ENCODE measurements around the gene TRIM50.
"Not testable (repeated sequence)": the region's sequence is repeated elsewhere in the genome, so short reads cannot be mapped to it uniquely, and the experiment has no call there.

The TRIM50 gene

DNA sequence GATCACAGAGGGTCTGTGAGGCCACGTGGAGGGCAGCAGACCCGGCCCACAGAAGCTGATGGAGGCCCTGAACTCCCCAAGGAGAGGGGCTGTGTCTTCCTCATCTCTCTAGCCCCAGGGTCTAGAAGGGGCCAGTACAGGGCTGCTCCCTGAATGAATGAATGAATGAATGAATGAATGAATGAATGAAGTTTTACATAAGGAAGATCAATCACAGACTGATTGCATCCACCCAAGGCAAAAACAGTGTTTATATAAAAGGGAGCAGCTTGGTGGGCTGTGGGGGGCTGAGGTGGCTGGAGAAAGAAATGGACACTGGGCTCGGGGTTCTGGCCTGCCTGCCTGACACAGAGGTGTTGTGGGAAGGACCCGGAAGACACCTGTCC is 14.4 kb downstream of the TRIM50 start:
- DNase-seq (ENCODE audit: low read depth): no peak

DNA sequence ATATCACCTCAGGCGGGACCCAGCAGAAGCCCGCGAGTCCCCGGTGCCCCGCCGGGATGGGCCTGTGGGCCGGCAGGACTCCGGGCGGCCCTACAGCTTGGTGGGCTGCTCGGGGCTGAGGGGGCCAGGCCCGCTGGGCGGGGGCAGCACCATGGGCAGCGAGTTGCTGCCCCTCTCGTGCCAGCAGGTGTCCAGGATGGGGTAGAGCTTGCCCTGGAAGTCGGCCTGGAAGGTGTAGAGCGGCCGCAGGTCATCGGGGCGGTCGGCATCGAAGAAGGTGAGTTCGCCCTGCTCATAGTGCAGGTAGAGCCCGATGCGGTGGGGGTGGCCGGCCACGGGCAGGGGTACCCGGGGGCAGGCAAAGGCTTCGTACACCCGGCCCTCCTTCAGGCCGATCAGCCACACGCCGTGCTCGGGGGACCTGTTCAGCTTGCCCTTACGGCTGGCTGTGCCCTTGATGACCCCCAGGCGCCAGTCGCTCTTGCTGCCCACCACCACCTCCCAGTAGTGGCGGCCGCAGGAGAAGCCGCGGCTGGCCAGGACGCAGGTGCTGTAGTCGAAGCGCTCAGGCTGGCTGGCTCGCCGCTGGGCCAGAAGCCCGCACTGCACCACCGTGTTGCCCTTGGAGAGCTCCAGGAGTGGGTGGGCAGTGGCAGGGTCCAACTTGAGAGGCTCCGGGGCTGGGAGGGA is 14.9 kb downstream of the TRIM50 start:
- no peak for DNase-seq (ENCODE audit: low read depth)

DNA sequence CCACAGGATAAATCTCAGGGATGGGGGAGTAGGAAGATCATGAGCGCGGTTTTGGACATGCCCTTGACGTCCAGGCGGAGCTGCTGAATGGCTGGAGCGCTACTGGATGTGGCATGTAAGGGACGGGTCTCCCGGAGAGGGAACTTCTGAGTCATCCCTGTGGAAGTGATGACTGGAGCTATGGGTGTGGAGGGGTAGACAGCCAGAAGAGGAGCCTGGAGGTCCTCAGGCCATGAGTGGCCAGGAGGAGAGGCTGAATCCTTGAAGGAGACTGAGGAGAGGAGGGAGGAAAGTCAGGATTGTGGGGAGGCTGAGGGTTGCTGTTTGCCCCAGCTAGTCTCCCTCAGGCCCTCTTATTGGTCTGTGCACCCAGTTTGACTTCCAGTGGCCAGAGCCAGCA is 16.5 kb downstream of the TRIM50 start:
- not testable (repeated sequence) for DNase-seq (ENCODE audit: low read depth)

DNA sequence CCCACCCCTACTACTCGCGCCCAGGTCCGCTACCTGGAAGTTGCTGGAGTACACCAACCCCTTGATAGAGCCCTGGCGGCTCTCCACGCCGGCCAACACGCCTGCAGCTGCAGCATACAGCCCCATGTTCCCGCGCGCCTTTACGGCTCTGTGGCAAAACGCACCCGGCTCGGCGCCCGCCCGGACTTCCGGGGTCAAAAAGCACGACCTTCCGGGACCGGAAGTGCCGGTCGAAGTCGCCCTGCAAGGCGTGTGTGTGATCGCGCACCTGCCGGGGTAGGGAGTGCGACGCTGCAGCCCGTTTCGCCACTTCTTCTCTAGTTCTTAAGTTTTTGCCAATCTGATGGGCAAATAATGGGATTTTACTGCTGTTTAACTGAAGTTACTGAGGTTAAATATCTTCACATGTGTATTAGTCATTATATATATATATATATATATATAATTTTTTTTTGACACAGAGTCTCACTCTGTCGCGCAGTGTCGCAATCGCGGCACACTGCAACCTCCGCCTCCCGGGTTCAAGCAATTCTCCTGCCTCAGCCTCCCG is 19.1 kb downstream of the TRIM50 start, which contains the start of gene NSUN5:
NSUN5 (minus strand) TSS at position 162 of the 550 bp plus-strand sequence; CDS start at position 126, 36 bp downstream.
- DNase-seq (ENCODE audit: low read depth): peak; percentile 9

DNA sequence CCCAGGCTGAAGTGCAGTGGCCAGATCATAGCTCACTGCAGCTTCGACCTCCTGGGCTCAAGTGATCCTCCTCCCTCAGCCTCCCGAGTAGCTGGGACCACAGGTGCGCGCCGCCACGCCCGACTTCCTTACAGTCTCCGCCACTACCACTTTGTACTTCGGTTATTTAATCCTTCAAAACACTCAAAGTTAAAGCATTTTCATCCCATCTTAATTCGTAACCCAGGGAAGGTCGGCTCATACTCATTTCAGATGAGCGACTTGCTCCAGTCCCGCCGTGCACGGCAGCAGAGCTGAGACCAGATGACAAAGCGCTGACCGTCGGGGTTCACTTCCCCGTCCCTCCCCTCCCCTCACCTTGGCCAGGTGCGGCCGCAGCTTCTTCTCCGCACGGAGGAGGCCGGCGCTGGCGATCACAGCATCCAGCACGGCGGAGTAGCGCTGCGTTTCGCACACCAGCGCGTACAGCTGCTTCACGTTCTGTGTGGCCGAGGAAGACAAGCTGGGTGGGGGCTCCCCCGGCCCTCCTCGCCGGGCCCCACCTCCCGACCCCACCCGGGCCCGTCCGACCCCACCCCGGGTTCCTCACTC is 19.7 kb downstream of the TRIM50 start:
- DNase-seq (ENCODE audit: low read depth): no peak

DNA sequence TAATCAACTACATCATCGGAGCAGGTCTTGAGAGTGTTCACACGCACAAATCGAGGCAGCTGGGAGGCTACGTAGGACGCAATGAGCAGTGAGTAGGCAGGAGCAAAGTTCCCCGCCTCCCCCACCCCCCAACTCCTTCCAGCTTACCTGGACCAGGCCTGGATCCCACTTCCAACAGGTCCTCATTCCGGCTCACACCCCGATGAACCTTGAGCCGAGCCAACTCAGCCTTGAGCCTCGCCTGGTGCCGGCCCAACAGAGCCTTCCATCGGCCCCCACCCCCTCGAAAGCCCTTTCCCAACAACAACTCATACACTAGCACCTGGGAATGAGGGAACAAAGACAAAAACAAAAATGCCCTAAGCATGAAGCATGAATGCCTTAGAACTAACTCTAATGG is 20.4 kb downstream of the TRIM50 start:
- no peak for DNase-seq (ENCODE audit: low read depth)

DNA sequence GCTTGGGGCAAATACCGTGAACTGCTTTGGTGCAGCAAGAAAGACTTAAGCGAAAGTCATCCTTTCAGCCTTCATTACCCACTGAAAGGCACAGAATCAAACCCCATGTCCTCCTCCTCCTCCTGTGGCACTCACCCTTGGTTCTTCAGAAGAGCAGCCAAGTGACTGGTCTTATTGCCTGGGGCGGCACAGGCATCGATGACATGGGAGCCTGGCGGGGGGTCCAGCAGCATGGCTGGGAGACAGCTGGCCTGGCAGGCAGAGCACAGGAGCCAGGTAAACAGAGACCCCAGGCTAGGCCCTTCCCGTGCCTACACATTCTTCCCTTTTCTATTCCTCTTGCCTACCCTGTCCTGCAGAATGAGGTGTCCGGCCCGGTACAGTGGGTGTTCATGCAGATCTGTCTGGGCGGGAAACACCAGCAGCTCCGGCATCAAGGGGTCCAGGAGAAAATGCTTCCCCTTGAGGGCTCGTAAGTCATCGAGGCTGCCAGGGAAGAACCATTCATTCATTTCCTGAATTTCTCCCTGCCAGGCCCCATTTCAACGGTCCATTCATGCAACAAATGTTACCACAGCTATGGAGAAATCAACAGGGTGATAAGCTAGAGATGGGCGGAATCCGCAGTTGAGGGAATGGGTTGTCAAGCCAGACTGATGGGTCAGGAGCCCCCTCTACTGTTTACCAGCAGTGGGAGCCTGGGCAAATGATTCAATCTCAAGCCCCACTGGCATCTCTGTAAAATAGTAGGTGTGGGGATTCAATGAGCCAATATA is 23.1 kb downstream of the TRIM50 start:
- not testable (repeated sequence) for DNase-seq (ENCODE audit: low read depth)

DNA sequence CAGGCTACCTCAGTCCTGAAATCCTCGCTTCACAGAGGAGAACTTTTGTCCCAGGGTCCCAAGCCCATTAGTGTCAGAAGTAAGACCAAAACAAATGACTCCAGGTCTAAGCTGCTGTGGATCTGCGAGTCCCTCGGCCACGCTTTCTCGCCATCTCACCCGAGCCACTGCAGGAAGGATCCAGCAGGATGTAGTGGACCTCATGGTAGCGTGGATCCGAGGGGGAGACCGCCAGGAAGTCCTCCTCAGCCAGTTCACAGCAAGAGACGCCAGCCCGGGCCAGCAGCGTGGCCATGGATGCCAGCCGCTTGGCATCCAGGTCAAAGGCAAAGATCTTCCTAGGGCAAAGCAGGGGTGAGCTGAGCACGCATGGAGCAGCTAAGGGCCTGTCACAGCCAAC is 23.8 kb downstream of the TRIM50 start:
- DNase-seq (ENCODE audit: low read depth): no peak

DNA sequence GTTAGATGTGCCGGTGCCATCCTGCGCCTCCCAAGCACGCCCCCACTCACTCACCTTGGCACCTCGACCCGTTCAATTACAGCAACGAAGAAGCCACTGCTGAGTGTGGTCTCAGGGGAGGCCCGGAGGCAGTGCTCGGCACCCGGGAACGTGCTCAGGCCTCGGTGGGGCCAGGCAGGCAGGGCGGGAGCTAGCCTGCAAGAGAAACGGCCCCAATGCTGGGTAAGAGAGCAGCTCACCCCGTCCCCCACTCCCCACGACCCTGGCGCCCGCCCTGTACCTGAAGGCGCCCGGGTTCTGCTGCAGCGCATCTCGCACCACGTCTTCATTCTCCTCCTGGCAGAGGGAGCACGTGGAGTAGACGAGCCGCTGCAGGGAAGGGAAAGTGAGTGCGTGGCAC is 24.3 kb downstream of the TRIM50 start:
- DNase-seq (ENCODE audit: low read depth): no peak

DNA sequence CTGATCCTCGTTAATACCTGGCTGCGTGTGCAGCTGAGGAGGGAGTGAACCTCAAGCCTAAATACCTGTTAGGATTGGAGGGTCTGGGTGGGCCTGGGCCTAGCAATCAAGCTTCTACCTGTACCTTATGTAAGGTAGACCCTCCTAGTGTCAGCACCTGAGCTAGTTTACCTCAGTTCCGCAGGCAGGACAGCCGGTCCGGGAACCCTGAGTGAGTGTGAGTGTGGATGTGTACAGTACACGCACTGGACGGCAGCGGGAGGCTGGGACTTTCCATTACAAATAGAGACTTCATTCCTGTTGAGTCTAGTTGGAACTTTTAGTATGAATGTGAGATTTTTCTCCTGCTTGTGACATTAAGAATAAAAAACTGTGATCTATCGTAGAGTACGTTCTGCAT is 25.0 kb downstream of the TRIM50 start:
- DNase-seq (ENCODE audit: low read depth): not testable (repeated sequence)

DNA sequence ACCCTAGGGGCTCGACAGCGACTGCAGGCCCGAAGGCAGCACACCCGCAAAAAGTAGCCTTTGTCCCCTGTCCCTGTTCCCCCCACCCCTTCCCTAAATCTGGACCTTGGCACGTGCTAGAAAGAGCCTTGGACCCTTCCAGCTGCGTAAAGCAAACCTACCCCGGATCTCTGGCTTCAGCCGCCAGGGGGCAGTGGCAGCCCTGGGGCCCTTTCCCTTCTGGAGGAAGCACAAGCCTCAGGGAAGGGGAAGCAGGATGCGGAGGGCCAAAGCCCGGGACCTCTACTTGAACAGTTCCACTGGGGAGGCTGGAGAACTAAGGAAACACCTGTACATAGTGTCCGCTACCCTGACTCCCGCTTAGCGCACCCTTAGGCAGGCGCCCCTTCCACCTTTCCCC is 26.8 kb downstream of the TRIM50 start:
- DNase-seq (ENCODE audit: low read depth): not testable (repeated sequence)

DNA sequence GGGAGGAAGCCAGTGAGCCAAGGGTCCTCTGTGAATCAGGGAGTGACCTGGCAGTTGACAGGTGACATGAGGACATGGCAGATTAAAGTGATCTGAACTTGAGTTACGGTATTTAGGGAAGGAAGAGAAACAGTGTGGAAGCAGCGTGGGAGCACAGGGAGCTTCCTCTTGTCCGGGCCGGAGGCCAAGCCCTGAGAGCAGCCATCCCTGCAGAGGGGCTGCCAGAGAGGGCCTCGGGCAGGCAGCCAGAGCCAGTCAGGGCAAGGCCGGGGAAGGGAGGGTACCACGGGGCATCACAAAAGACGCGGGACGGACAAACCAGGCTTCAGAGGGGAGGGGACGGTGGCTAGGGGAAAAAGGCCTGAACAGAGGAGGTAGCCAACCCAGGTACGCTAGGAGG is 28.1 kb downstream of the TRIM50 start:
- not testable (repeated sequence) for DNase-seq (ENCODE audit: low read depth)

DNA sequence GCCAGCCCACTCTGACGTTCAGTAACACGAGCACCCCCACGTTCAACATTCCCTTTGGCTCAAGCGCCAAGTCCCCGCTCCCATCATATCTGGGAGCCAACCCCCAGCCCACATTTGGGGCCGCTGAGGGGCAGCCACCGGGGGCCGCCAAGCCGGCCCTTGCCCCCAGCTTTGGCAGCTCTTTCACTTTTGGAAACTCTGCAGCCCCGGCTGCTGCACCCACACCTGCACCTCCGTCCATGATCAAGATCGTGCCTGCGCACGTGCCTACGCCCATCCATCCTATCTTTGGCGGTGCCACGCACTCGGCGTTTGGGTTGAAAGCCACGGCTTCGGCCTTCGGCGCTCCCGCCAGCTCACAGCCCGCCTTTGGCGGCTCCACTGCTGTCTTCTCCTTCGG is 30.2 kb downstream of the TRIM50 start:
- DNase-seq (ENCODE audit: low read depth): not testable (repeated sequence)

DNA sequence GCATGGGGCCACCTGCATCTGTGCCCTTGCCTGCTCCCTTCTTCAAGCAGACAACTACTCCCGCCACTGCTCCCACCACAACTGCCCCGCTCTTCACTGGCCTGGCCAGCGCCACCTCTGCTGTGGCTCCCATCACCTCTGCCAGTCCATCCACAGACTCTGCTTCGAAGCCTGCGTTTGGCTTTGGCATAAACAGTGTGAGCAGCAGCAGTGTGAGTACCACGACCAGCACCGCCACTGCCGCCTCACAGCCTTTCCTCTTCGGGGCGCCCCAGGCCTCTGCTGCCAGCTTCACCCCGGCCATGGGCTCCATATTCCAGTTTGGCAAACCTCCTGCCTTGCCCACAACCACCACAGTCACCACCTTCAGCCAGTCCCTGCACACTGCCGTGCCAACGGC is 30.6 kb downstream of the TRIM50 start:
- DNase-seq (ENCODE audit: low read depth): not testable (repeated sequence)

DNA sequence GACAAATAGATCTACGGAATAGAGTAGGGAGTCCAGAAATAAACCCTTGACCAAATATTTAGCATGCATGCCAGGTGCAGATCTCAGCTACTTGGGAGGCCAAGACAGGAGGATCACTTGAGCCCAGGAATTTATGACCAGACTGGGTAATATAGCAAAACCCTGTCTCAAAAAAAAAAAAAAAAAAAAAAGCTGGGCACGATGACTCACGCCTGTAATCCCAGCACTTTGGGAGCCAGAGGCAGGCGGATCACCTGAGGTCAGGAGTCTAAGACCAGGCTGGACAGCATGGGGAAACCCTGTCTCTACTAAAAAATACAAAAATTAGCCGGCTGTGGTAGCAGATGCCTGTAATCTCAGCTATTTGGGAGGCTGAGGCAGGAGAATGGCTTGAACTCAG is 50.7 kb downstream of the TRIM50 start:
- not testable (repeated sequence) for DNase-seq (ENCODE audit: low read depth)

DNA sequence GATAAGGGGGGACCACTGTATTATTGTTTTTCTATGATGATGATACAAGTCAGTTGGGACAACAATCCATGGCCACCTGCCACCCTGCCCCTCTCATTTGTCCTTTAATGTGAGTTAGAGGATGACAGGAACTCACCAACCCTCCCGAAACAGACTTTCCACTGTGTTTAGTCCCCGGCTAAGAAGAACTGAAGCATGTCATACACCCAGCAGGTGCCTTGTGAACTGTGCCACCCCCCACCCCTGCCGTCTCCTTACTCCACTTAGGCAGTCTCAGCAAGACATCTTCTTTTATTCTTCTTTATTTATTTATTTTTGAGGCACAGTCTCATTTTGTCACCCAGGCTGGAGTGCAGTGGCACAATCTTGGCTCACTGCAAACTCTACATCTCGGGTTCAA is 60.1 kb downstream of the TRIM50 start:
- not testable (repeated sequence) for DNase-seq (ENCODE audit: low read depth)

DNA sequence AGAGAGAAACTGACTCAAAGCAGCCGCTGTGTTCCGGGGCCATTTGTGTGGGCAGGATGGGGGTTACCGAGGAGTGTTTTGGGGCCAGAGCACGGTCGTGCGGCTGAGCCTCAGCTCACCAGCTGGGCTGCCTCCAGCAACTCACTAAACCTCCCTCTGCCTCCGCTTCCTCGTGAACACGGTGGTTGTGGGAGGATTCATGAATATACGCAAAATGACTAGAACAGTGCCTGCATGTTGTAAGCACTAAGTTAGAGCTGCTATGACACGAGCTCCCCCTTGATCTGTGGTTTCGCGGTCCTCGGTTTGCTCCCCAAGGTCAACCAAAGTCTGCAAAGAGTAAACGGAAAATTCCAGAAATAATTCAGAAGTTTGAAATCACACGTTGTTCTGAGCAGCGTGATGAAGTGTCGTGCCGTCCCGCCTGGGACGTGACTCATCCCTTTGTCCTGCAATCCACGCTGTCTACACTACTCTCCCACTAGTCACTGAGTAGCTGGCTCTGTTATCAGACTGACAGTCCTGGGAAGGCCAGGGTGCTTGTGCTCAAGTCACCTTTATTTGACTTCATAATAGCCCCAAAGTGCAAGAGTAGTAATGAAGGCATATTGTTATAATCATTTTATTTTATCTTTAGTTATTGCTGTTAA is 61.0 kb downstream of the TRIM50 start:
- not testable (repeated sequence) for DNase-seq (ENCODE audit: low read depth)

Measured in HS-27A (cell line).